CD4-positive, alpha-beta T cell treated with Interleukin-4 for 1 hour (primary cell): Measurements from ENCODE around the gene MRTFB.

ENCODE experiments used
- DNase-seq, 2 donors: peaks; one replicate each; pipeline ENCODE4 v3.0.0-alpha.2; 2020 to 2022

MRTFB gene

GRCh38 chr16:14193316-14193871 lies 122.3 kb downstream of the MRTFB start:
- DNase-seq: peak; percentile 20 to 31

GRCh38 chr16:14194721-14195120 lies 123.6 kb downstream of the MRTFB start:
- DNase-seq: no peak

DNA sequence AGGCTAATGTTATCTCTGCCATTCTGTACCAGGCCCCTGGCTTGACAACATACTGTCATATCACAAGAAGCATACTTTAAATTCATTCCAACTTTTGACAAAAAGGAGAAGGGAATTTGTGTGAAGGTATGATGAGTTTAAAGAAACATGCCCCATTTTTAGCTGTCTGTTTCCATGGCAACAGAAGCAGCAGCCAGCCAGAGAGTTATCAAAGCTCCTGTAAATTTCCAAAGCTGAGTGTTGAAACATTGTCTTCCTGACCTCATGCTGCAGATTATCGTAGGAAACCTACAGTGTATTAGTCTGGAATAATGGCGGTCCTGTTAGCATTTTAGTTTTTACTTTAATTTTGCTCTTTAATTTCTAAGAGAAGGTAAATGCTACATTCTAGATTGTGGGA lies 124.9 kb downstream of the MRTFB start:
- DNase-seq: no peak

GRCh38 chr16:14196539-14196938 lies 125.4 kb downstream of the MRTFB start:
- no peak for DNase-seq

DNA sequence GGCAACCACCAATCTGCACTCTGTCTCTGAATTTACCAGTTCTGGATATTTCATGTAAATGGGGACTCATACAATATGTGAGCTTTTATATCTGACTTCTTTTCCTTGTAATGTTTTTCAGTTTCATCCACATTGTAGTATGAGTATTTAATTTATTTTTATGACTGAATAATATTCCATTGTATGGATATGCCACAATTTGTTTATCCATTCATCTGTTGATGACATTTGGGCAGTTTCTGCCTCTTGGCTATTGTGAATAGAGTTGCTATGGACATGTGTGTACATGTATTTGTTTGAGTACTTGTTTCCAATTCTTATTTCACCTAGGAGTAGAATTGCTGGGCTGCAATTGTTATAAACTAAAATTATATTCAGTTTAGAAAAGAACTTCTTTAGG lies 126.9 kb downstream of the MRTFB start:
- DNase-seq: no peak

- DNase-seq: no peak
Observed at GRCh38 chr16:14198572-14198971, 127.5 kb downstream of the MRTFB start.

GRCh38 chr16:14199199-14199598 lies 128.1 kb downstream of the MRTFB start:
- no peak for DNase-seq

DNA sequence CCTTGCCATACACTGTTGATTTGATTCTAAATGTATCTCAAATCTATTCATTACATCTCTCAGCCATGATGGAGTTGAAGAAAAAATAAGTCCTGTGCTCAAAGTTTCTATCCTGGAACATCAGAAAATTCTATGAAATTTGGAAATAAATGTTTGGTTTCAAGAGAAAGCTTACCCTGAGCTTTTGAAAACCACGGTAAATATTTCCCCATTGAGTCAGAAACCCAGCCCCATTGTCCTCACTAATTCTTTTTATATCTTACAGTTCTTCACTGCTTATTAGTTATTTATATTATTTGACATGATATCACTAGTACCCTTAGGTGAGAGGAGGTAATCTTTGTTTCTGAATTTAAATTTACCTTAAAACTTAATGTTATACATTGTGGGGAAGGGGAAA lies 128.5 kb downstream of the MRTFB start:
- no peak for DNase-seq

DNA sequence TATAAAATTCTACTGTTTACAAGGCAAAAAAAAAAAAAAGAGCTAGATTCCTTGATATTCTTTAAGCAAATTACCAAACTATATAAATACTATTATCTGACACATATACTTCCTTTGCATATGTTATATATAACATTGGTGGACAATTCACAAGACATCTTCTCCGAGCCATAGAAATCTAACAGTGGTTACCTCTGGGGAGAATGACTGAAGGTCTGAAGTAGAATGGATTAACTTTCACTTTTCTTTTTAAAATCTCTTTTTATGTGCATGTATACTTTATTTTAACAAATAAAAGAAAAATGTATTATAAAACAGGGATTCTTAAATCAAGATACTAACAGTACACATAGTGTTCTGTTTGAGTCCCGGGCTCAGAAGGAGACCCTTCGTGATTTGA lies 131.0 kb downstream of the MRTFB start:
- no peak for DNase-seq

DNA sequence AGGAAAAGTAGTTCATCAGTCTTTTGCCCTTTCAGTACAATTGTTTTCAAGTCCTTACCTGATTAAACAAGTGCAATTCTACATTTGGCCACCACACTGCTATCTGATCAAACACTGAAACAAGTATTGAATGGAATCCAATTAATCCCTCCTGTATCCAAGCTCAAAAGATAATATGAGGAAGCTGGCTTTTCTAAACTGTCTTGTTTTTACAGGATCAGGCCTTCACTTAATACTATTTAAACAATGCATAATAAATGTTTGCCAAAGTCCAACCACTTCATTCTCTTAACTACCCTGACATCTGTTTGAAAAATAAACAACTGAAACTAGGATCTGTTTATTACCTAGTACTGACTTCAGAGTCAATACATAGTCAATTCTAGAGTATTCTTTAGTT lies 131.6 kb downstream of the MRTFB start:
- no peak for DNase-seq

DNA sequence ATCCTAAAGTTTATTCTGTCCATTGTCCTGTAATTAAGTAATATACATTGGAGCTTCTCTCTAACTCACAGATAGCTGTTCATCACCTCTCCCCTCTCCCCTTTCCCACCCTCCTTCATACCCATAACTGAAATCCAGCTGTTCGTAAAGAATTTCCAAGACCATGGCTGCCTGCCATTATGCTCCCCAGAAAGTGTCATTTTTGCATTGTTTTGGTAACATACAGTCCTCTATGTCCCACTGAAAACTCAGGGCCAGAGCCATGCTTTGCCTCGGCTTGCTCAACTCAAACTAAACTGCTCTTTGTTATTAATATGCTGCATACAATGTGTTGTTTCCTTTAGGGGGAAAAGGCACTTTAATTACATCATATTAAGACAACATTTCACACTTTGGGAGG lies 132.0 kb downstream of the MRTFB start:
- DNase-seq: no peak

DNA sequence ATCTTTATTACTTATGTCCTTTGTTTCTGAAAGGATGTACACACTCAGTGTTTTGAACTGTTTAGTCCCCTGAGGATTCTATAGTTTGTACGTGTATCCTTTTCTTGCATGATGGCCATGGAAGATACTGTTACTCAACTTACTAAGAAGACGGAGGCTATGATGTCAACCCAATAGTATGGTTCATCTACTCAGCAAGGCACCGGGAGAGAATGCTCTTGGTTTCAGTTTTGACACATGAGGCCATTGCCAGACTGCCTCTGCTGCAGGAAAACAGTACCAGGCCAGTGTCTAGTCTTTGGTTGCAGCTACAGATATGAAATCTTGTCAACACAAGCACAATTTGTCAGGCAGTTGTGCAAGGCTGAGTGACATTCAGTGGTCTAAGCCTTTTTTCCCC lies 134.5 kb downstream of the MRTFB start:
- DNase-seq: no peak

- DNase-seq: no peak
Observed at GRCh38 chr16:14211856-14212543, 140.9 kb downstream of the MRTFB start.

- no peak for DNase-seq
Observed at GRCh38 chr16:14215941-14216340, 144.8 kb downstream of the MRTFB start.

DNA sequence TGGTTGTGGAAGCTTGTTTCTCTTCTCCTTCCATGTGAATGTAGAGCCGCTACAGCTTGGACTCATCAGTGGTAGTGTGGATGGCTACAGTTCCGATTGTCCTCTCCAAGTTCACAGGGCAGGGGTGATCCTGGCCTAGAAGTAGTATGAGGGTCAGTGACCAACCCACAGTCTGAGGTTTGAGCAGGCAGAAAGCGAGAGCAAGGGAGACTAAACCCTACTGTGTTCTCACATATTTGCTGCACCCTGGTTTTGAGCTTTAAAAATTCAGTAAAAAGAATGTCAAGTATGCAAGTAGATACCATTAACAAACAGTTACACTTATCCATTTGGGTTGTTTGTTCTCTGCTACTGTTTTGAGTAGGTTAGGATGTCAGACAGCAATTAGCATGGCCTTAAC lies 148.9 kb downstream of the MRTFB start:
- DNase-seq: no peak

- no peak for DNase-seq
Observed at GRCh38 chr16:14223632-14224031, 152.5 kb downstream of the MRTFB start.

DNA sequence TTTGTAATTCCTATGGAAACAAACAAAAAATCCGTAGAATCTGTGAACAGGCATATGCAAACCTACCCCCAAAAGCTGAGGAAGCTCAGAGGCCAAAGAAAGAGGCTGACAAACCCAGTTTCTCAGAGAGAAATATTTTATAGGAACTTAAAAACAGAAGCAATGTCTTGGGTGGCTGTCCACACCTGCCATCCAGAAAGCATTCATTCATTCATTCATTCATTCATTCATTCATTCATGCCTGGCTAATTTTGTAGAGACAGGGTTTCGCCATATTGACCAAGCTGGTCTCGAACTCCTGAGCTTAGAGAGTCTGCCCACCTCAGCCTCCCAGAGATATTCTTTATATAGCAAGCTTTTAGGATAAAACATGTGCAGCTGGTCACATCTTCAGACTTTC lies 154.3 kb downstream of the MRTFB start:
- no peak for DNase-seq

DNA sequence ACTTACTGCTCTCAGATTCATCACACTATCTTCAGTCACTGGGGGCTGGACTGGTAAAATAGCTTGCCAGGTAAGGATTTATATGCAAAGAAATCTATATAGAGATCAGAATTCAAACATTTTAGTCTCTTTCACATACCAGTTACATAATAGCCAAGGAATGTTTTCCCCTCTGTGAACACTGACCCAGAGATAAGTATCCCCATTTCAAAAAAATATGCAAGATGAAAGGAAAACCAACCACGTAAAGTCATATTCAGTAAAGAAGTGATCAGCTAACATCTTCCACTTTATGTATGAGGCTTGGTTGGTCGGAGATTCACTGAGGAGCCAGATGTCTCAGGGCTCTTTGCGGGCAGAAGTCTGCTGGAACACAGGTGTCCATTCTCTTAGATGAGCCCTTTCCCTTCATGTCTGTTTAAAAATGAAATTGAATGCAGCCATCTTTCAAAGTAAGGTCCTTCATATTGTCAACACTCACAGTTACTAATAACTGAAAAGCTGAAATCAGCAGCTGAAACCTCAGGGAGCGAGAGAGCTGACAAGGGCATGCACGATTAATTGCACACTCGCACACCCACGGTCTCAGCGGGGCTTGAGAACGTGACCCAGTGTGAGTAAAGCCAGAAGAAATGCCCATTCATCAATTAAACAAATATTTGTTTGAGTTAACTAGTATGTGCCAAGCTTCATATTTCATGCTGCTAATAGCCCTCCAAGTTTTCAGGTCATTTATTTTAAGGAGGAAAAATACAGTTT lies 161.2 kb downstream of the MRTFB start:
- no peak for DNase-seq

DNA sequence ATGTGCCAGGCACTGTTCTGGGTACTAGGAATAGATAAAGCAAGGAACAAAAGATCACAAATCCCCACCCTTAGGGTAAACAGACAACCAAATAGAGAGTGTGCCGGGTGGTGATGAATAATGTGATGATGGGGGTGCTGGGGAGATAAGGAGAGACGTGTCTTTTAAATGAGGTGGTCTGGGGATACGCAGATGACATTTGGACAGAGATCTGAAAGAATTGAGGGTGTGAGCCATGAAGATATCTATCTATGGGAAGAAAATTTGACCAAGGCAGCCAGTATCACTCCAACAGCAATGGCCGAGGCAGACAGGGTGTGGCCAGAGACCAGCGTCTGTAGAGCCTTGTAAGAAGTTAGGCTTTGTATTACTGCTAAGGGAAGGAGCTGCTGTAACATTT lies 165.3 kb downstream of the MRTFB start:
- no peak for DNase-seq

DNA sequence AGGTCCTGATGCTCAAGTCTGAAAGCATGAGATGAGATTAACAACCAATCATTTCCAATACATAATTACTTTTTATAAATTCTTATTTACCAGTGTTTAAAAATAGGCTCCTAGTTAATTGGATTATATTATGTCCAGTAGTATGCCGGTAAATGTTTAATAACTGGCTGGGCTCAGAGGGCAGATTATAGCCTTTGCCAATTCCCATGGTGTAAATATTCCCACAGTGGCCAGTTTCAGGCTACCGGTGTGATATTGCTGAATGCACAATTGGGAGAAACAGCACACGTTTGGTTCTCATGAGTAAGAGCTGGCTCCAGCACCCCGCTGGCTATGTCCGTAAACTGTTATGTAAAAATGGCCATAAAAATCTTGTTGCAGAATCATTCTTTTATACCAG lies 167.6 kb downstream of the MRTFB start:
- no peak for DNase-seq

- no peak for DNase-seq
Observed at GRCh38 chr16:14239791-14240190, 168.7 kb downstream of the MRTFB start.

DNA sequence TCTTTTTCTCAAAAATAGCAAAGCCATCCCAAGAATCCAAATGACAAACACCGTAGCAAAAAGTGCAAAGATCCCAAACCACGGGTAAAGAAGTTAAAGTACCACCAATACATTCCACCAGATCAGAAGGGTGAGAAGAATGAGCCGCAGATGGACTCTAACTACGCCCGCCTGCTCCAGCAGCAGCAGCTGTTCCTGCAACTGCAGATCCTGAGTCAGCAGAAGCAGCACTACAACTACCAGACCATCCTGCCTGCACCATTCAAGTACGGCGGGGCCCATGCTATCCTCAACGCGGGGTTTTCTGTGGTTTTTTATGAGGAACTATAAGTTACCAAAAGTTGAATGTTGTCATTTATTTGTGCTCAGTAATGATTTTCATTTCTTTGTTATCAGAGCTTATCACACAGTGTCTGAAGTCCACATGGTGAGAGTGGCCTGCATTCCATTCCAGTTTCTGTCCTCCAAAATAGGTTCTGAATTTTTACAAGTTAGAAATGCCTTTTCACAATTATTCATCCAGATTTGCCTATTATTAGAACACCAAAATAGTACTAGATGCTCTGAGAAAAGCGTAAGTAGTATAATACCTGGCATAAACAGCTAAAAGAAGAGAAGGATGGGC lies 169.2 kb downstream of the MRTFB start:
- no peak for DNase-seq

- no peak for DNase-seq
Observed at GRCh38 chr16:14240964-14241363, 169.8 kb downstream of the MRTFB start.

DNA sequence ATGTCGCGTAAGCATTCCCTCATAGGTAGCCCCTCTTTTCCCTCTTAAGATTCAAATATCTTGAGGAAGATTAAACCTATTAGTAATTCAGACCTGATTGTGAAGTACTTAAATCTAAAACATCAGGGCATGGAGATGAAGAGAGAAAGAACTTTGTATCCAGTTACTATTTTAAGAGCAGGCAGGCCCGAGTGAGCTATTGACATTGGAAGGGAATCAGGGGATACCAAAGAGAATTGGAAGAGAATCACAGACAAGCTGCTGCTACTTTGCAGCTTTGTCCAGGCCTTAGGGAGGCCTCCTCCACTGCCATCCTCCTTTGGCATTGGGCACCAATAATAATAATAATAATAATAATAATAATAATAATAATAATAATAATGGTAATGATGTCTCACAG lies 170.5 kb downstream of the MRTFB start:
- no peak for DNase-seq
